Activated naive CD4-positive, alpha-beta T cell treated with anti-CD3 and anti-CD28 coated beads for 36 hours (primary cell): ENCODE data around the gene KLHDC9. TPM values are rescaled to one million over a fixed set of nuclear protein-coding genes. Genes with fewer than 3 reads are reported as not detected.

Experiments
- CTCF ChIA-PET: fragments of 350-600 bp; sonication (Branson Sonifier 250); formaldehyde crosslinking; loops from one replicate; lab custom pipeline; 2021; ENCODE audit warnings: antibody characterized with exemption; lab: Charles Lee
- DNase-seq: peaks from one replicate; pipeline ENCODE4 v3.0.0-alpha.2; 2020
- H3K27ac Mint-ChIP-seq: one replicate; pipeline ENCODE4 v1.8.0; 2021; ENCODE audit warnings: mild to moderate bottlenecking, mixed read lengths
- H3K27me3 Mint-ChIP-seq: one replicate; pipeline ENCODE4 v1.8.0; 2021; ENCODE audit warnings: low read depth, mixed read lengths
- H3K36me3 Mint-ChIP-seq: one replicate; pipeline ENCODE4 v1.8.0; 2021; ENCODE audit warnings: low read depth, mixed read lengths
- H3K4me1 Mint-ChIP-seq: one replicate; pipeline ENCODE4 v1.8.0; 2021; ENCODE audit warnings: low read depth, mixed read lengths
- H3K4me3 Mint-ChIP-seq: one replicate; pipeline ENCODE4 v1.8.0; 2021; ENCODE audit warnings: mild to moderate bottlenecking, moderate library complexity, mixed read lengths
- H3K9me3 Mint-ChIP-seq: one replicate; pipeline ENCODE4 v1.8.0; 2021; ENCODE audit warnings: mixed read lengths
- intact Hi-C: fragments of 100-400 bp; cut with micrococcal nuclease; formaldehyde crosslinking; loops from one replicate; pipeline ENCODE4 v1.15.1; 2023
- total RNA-seq, 2 experiments: library from RNA; stranded (reverse); gene quantifications; one replicate each; pipeline ENCODE4 v1.2.3, GENCODE V29; 2021

Gene KLHDC9
- total RNA-seq, 2 experiments from 2014 or later = 0.33 to 0.57 TPM

DNA sequence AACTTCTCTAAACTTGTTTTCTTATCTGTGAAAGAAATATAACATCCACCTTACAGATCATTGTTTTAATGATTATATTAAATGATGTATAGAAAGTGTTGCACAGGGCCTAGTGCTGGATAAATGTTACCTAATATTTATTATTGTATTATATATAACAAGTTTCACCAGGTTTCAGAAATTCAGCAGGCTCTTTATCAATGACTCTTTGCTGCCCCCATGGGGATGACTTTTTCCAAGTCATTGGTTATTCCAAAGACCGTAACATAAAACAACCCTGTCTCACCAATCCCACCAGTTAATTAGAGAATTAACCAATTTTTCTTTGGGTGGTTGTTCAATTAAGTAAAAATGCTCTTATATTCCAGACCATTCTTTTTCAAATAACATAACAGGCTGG is 41.6 kb downstream of the KLHDC9 start:
- no peaks in the 10 kb centered on the region for H3K27me3 Mint-ChIP-seq
- DNase-seq = peak; percentile 71
- intact Hi-C loops = loop anchor here (1.0 to 10.0 kb wide), 4 partner anchors 41 to 305 kb away; partner anchors contain the start of gene KLHDC9
- CTCF ChIA-PET = interaction anchor here (0.5 to 7.8 kb wide), 8 partner anchors 8 to 143 kb away, joined by 3 to 45 read pairs (median 6); partner anchors contain the start of gene ARHGAP30
- peaks cover 4% of the 10 kb centered on the region for H3K4me1 Mint-ChIP-seq
- no peaks in the 10 kb centered on the region for H3K9me3 Mint-ChIP-seq
- no peak overlapping the region for H3K4me3 Mint-ChIP-seq
- peaks cover 2% of the 10 kb centered on the region for H3K36me3 Mint-ChIP-seq
- H3K27ac Mint-ChIP-seq = no peak overlapping the region

DNA sequence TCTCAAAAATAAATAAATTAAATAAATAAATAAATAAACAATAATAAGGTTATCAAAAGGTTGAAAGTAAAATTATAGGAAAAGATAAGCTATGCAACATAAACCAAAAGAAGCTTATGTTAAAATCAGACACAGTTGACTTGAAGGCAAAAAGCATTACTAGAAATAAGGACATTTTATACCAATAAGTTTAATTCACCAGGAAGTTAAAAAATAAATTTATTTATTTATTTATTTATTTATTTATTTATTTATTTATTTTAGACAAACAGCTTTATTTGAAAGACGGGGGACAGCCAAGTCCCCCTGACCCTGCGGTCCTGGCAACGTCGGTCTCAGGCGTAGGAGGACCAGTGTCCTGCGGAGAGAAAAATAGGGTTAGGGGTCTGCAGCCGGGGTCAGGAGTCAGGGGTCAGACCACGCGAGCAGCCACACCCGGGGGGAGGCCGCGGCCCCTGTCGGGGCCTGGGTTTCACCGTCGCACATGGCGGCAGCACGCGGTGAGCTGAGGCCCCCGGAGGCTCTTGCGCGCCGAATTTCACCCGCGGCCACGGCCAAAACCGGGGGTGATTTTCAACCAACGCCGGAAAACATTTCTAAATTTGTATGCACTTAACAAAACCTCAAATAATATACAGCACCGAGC is 42.7 kb downstream of the KLHDC9 start:
- H3K27me3 Mint-ChIP-seq = no peaks in the 10 kb centered on the region
- CTCF ChIA-PET = interaction anchor here (0.7 to 7.8 kb wide), 11 partner anchors 8 to 187 kb away, joined by 3 to 45 read pairs (median 4); partner anchors contain the start of genes DEDD and PPOX
- DNase-seq = no peak
- H3K4me1 Mint-ChIP-seq = peaks cover 4% of the 10 kb centered on the region
- H3K9me3 Mint-ChIP-seq = no peaks in the 10 kb centered on the region
- no peaks in the 10 kb centered on the region for H3K36me3 Mint-ChIP-seq
- H3K27ac Mint-ChIP-seq = no peak overlapping the region
- intact Hi-C loops = no loop called here
- H3K4me3 Mint-ChIP-seq = no peak overlapping the region

DNA sequence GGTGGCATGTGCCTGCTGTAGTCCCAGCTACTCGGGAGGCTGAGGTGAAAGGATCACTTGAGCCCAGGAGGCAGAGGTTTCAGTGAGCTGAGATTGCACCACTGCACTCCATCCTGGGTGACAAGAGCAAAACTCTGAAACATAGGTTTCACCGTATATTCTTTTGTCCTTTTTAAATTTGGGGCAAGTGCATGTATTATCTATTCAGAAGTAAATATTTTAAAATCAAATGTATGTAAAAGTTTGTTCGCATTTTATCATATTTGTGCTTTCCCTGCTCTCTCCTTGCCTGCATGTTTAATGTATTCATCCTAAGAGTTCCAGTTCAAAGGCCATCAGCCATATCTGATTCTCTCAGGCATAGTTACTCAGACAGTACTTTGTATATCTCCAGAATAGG is 47.7 kb downstream of the KLHDC9 start:
- Mint-ChIP-seq H3K36me3 (no peaks in the 10 kb centered on the region), H3K4me1 (no peaks in the 10 kb centered on the region)
- CTCF ChIA-PET = interaction anchor here (0.9 kb wide), 1 partner anchor 10 kb away, joined by 3 read pairs; no protein-coding TSS in a partner anchor

More for the DNA sequence above, 47.7 kb downstream of the KLHDC9 start:
- Mint-ChIP-seq H3K27ac (no peak overlapping the region), H3K9me3 (no peaks in the 10 kb centered on the region), H3K4me3 (no peak overlapping the region), H3K27me3 (no peaks in the 10 kb centered on the region)
- DNase-seq = no peak
- intact Hi-C loops = no loop called here

Other genes with a start within 250 kb of the KLHDC9 start
- under 1 TPM in 1 of 2 experiments, not detected in 1; 0.15 TPM for gene CD244, start 235.5 kb upstream of the KLHDC9 start, total RNA-seq
- gene ITLN1, start 213.2 kb upstream of the KLHDC9 start, total RNA-seq = not detected
- gene ITLN2, start 143.6 kb upstream of the KLHDC9 start, total RNA-seq = not detected
- 10 to 100 TPM; 26.0 to 26.9 TPM for gene F11R, start 77.2 kb upstream of the KLHDC9 start, total RNA-seq
- gene TSTD1, start 59.4 kb upstream of the KLHDC9 start, total RNA-seq = 10 to 100 TPM; 50.3 to 51.5 TPM
- gene USF1, start 52.4 kb upstream of the KLHDC9 start, total RNA-seq = 10 to 100 TPM; 43.7 to 44.2 TPM
- gene ARHGAP30, start 28.5 kb upstream of the KLHDC9 start, total RNA-seq = 100 to 1,000 TPM; 104 to 106 TPM
- not detected for gene NECTIN4, start 8.8 kb upstream of the KLHDC9 start, total RNA-seq
- gene PFDN2, start 19.7 kb downstream of the KLHDC9 start, total RNA-seq = 100 to 1,000 TPM; 179 to 183 TPM
- 10 to 100 TPM; 59.1 to 63.1 TPM for gene NIT1, start 19.7 kb downstream of the KLHDC9 start, total RNA-seq
- gene DEDD, start 34.3 kb downstream of the KLHDC9 start, total RNA-seq = 10 to 100 TPM; 29.7 to 34.0 TPM
- gene UFC1, start 55.6 kb downstream of the KLHDC9 start, total RNA-seq = 10 to 100 TPM; 89.4 to 94.9 TPM
- 10 to 100 TPM; 35.7 to 36.1 TPM for gene USP21, start 61.1 kb downstream of the KLHDC9 start, total RNA-seq
- gene PPOX, start 68.1 kb downstream of the KLHDC9 start, total RNA-seq = 10 to 100 TPM; 24.9 to 26.0 TPM
- gene B4GALT3, start 79.1 kb downstream of the KLHDC9 start, total RNA-seq = 10 to 100 TPM; 45.7 to 49.0 TPM
- 10 to 100 TPM in 1 of 2 experiments, 1 to 10 TPM in 1; 6.5 to 10.6 TPM for gene ADAMTS4, start 100.7 kb downstream of the KLHDC9 start, total RNA-seq
- 100 to 1,000 TPM; 126 to 130 TPM for gene NDUFS2, start 104.0 kb downstream of the KLHDC9 start, total RNA-seq
- gene FCER1G, start 116.9 kb downstream of the KLHDC9 start, total RNA-seq = 1 to 10 TPM in 1 of 2 experiments, under 1 TPM in 1; 0.74 to 1.6 TPM
- not detected for gene APOA2, start 125.3 kb downstream of the KLHDC9 start, total RNA-seq
- gene TOMM40L, start 127.7 kb downstream of the KLHDC9 start, total RNA-seq = 10 to 100 TPM; 13.2 to 14.3 TPM
- not detected for gene NR1I3, start 139.8 kb downstream of the KLHDC9 start, total RNA-seq
- gene PCP4L1, start 160.4 kb downstream of the KLHDC9 start, total RNA-seq = under 1 TPM; 0.24 to 0.37 TPM
- gene MPZ, start 211.6 kb downstream of the KLHDC9 start, total RNA-seq = 1 to 10 TPM; 4.4 to 5.9 TPM
- 100 to 1,000 TPM; 201 TPM for gene SDHC, start 216.0 kb downstream of the KLHDC9 start, total RNA-seq